Fibroblast of gingiva (primary cell): ENCODE data around the gene GLDC.

ENCODE experiments used
- DNase-seq: peaks from one replicate; pipeline ENCODE4 v3.0.0-alpha.2; 2011; ENCODE audit warnings: low read depth

Gene GLDC

GRCh38 chr9:6620353-6620752 lies 25.2 kb downstream of the GLDC start:
- DNase-seq = no peak

DNA sequence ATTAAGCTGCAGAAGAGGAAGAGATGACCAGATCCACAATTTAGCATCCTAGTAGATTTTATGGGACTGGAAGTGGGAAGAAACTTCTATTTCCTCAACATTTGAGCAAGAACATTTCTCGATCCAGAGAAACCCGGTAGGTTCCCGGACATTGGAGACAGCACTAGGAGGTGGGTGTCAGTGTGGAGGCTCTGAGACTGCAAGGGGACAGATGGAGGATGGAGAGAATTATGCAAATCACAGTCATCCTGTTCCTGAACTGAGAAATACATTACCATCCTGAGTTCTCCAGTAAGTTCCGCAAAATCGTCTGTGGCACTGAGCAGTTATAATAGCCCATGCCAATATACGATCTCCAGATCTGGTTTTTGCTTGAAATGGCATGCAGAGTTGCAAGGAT lies 25.6 kb downstream of the GLDC start:
- DNase-seq = no peak

DNA sequence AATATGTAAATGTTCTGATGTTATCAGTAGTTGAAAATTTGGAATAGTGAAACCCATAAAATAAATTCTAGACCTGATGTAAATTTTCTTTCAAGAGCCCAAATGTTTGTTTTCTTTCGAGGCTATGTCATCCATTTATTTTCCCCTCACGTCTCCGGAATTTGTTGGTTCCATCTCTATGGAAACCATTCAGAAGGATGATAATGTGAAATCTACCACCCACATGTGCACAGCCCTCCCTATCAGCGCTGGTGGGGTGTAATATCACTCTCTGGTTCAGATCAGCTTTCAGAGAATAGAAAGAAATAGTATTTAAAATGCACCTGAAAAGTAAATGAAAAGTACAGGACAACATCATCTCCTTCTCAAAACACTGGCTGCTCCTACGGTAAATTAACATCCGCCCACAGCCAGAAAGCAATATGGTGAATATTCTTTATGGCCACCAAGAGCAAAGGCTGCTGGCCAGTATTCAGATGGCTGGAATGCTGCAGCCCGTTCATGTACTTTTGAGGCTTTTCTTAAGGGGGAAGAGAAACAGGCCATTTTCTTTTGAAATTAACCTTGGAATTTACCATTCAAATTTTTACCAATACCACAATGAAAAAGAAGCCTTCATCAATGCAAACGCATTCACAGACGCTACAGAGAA lies 28.5 kb downstream of the GLDC start:
- no peak for DNase-seq

DNA sequence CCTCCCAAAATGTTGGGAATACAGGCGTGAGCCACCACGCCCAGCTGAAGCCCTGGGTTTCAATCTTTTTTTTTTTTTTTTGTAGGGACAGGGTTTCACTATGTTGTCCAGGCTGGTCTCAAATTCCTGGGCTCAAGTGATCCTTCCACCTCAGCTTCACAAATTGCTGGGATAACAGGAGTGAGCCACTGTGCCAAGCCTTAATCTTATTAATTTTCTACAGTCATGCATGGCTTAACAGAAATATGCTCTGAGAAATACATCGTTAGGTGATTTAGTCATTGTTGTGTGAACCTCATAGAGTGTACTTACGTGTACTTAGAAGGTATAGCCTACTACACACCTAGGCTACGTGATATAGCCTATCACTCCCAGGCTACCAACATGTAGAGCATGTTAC lies 31.0 kb downstream of the GLDC start:
- DNase-seq = no peak

- DNase-seq = no peak
Observed at GRCh38 chr9:6611865-6612264, 33.7 kb downstream of the GLDC start.

GRCh38 chr9:6610073-6610472 lies 35.5 kb downstream of the GLDC start:
- DNase-seq = no peak

GRCh38 chr9:6609497-6610016 lies 36.0 kb downstream of the GLDC start:
- DNase-seq = no peak

- DNase-seq = no peak
Observed at GRCh38 chr9:6605202-6605601, 40.3 kb downstream of the GLDC start.

- no peak for DNase-seq
Observed at GRCh38 chr9:6600426-6600825, 45.1 kb downstream of the GLDC start.

- DNase-seq = no peak
Observed at GRCh38 chr9:6600006-6600405, 45.5 kb downstream of the GLDC start.

DNA sequence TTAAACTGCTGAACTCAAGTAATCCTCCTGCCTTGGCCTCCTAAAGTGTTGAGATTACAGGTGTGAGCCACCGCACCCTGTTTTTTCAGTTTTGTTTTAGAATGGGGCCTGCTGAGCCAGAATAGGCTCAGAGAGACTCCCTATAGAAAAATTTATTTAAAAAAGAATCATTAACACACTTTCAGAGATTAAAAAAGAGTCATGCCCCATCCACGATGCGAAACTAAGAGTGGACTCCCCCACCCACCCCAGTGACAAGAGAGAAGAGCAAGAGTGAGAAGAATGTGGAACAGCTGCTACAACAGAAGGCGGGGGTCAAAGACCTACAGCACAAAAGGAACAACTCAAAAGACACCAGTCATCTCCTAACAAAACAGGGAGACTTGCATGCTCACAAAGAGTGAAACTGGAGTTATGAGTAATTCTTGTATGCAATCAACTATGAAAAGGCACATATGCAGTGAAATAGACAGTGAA lies 47.2 kb downstream of the GLDC start:
- DNase-seq = no peak

DNA sequence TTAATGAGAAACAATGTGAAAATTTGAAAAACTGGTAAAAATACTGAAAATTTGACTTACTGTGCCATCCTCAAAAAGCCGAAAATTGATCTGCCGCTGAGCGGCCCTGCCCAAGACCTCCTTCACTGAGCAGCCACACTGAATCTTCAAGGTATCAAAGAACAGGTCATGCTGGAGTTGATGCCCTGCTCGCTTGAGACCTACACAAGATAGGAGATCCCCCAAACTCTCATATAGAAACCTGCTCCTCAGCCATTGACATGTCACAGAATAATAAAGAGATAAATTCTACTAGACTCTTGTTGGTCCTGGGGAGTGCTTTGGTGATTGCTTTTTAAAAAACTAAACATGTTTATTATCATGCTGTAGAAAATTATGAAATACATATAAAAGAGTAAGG lies 52.7 kb downstream of the GLDC start:
- no peak for DNase-seq

DNA sequence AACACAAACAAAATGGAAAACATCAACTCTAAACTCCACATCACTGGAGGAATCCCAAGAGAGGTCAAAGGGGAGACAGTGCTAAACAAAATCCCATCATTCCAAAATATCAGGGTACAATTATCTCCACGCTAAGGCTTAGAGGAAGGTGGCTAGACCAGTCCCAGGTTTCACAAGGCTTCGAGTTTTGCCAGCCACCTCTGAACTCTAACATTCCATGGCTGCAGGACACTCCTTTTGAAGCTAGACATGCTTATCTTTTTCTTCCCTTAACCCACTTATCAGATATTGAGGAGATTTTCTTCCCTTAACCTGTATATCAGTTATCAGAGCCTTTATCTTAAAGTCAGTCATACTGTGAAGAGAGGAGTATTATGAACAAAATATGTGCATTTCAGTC lies 53.3 kb downstream of the GLDC start:
- no peak for DNase-seq

DNA sequence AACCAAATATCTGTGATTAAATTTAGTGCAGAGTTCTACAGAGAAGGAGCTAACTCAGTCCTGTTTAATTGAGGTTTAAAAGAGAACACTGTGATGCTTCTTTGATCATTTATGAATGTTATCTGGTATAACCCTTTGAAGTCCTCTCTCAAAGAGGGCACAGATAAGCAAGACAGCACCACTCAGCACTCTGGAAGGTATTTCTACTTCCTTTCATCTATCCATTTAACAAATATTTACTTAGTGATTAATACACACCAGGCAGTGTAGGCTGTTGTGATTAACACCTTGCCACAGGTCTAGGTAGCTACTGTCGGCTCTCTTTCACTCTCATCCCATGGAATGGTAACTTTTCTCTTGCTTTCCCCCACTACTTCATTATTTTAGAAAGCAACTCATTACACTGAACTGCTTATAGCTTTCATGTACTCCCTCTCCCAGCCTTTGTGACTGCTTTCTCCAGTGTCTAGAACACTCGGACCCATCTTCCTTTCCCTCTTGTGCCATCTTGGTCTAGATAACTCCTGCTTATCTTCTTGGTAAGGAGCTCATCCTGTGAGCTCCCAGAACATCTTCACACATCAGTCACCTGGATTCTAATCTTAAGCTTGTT lies 54.7 kb downstream of the GLDC start:
- no peak for DNase-seq

DNA sequence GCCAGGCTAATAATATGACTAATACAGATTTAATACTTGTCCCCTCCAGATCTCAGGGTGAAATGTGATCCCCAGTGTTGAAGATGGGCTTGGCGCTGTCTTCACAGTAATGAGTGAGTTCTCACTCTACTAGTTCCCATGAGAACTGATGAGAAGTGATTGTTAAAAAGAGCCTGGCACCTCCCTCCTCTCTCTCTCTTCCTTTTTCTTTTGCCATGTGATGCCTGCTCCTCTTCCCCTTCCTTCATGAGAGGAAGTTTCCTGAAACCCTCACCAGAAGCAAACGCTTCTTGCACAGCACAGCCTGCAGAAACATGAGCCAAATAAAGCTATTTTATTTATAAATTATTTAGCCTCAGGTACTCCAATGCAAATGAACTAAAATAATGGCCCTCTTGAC lies 55.2 kb downstream of the GLDC start:
- DNase-seq = no peak

DNA sequence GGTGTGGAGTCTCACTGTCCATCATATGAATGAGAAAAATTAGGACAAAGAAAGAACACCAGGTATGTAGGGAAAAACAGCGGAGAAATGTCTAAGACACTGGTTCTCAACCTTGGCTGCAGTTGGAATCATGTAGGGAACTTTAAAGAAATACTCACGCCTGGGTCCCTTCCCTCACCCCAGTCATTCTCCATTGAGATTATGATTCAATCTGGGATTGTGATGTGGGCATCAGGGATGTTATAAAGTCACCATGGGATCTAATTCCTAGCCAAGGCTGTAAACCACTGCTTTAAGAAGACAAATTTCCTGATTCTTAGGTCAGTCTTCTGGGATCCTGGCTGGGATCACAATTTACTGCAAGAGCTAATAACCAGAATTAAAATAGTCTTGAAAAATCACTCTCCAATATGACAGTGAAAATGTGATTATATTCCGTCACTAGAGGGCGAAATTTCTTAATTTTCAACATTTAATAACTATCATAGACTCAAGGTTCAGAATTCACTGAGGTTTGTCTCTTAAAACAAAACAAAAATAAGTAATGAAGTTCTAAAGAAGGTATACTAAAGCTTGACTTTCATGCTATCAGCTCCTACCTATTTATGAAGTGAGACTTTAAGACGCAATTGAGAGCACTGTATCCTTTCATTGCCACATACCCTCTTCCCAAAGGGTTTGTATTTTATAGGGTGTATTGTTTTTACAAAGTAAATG lies 60.5 kb downstream of the GLDC start:
- peak; percentile 35 for DNase-seq

DNA sequence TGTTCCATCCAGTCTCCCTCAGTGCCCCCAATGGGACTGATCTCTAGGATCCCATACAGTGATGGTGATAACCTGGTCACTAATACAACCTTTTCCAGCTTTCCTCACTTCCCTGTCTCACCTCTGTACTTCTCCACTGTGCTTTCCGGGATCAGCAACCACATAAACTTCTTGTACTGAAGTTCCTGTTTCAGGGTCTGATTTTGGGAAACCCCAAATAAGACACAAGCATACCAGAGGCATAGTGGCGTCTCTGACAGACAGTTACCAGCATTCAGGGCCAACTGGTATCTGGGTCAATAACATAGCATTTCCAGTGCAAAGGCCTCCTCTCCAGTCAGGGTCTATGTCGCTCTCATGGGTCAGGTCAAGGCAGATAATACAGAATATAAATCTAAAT lies 64.3 kb downstream of the GLDC start:
- DNase-seq = no peak

GRCh38 chr9:6579613-6580012 lies 65.9 kb downstream of the GLDC start:
- DNase-seq = no peak

- DNase-seq = no peak
Observed at GRCh38 chr9:6576987-6577386, 68.5 kb downstream of the GLDC start.

DNA sequence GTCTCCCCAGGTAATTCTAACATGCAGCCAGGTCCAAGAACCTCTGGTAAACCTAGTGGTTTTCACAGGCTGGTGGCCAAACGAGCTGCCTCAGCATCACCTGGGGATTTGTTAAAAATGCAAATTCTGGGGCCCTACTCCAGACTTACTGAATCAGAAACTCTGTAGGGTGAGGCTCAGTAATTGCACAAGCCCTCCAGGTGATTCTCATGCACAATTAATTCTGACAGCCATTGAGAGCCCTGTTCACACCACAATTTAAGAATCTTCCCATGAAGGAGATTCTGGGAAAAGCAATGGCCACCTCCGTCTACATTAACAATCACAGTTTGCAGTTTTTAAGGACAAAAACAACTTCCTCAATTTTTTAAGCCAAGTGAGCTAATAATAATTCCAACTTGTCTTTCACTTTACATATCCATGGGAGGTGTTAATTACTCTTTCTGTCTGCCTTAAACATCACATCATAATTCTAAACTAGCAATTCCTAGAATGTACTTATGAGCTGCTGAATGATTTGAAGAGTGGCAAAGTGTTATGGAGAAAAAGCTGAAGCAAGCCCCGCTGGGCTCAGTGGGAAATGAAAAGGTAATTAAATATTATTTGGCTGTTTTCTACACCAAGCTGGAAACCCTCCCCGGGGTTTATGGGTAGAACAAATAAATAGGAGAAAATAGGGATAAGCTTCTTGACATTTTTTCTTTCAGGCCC lies 70.0 kb downstream of the GLDC start:
- no peak for DNase-seq

GRCh38 chr9:6567140-6567591 lies 78.4 kb downstream of the GLDC start:
- DNase-seq = peak; percentile 81

DNA sequence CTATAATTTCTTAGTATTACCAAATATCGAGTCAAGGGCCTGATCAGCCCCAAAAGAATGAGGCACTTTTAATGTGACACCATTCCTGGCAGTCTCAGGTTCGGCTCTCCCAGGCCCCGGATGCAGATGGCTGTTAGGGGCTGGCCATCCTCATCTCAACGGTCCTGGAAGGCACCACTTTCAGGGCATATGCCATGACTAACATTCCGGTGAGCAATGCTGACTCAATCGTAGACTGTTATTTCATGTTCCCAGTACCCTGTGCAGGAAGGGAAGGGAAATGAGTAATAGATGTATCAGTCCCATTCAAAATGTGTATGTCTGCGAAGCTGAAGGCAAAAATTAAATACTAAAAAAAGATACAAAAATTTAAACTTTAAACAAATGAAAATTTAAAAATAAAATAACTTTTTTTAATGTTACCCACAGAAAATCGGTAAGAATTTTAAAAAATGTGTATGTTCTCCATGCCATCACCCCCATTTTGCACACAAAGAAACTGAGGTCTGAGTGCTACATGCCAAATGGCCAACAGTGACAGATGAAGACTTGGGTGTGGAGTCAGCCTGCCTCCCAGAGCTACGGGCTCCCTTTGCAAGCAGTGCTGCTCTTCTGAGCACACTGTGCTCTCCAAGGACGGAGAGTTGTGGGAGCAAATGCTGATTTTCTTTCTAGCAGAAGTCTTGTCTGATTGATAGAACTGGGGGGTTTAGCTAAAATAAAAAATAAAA lies 79.0 kb downstream of the GLDC start:
- DNase-seq = peak; percentile 88
